GM19328 (cell line): ENCODE data around the gene COX14.
"Not testable (repeated sequence)": the region's sequence is repeated elsewhere in the genome, so short reads cannot be mapped to it uniquely, and the experiment has no call there.

Experiments used
- ATAC-seq: cut with Tn5 transposase; IDR thresholded peaks from one replicate; pipeline ENCODE4 v1.9.1; 2021; ENCODE audit warnings: mild to moderate bottlenecking, moderate library complexity; ENCODE audit not compliant: unreplicated experiment

COX14 gene

GRCh38 chr12:50111693-50112455 lies at the start of gene COX14:
Gene COX14 (plus strand): TSS chr12:50112236. CDS start chr12:50120044, 7,808 bp downstream.
- ATAC-seq: peak; percentile 86

- no peak for ATAC-seq
These were observed 49.1 kb upstream of the COX14 start for GRCh38 chr12:50062728-50063460.

- ATAC-seq: no peak
These were observed 46.2 kb upstream of the COX14 start for GRCh38 chr12:50065726-50066310.

- no peak for ATAC-seq
These were observed 45.6 kb upstream of the COX14 start for GRCh38 chr12:50066402-50066801.

GRCh38 chr12:50069069-50069468 lies 43.0 kb upstream of the COX14 start:
- no peak for ATAC-seq

DNA sequence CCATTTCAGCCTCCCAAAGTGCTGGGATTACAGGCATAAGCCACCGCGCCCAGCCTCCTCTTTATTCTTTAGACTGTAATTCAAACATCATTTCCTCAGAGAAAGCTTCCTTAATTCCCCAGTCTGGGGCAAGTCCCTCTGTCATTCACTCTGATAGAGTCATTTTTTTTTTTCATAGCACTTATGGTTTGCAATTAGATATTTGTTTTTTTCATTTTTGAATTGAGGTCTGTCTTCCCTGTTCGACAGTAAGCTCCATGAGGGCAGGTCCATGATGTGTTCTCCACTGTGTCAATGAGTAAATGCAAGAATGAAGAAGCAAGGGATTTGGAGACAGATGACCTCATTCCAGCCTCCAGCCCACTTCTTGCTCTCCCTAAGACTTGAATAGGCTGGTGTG lies 42.5 kb upstream of the COX14 start:
- no peak for ATAC-seq

DNA sequence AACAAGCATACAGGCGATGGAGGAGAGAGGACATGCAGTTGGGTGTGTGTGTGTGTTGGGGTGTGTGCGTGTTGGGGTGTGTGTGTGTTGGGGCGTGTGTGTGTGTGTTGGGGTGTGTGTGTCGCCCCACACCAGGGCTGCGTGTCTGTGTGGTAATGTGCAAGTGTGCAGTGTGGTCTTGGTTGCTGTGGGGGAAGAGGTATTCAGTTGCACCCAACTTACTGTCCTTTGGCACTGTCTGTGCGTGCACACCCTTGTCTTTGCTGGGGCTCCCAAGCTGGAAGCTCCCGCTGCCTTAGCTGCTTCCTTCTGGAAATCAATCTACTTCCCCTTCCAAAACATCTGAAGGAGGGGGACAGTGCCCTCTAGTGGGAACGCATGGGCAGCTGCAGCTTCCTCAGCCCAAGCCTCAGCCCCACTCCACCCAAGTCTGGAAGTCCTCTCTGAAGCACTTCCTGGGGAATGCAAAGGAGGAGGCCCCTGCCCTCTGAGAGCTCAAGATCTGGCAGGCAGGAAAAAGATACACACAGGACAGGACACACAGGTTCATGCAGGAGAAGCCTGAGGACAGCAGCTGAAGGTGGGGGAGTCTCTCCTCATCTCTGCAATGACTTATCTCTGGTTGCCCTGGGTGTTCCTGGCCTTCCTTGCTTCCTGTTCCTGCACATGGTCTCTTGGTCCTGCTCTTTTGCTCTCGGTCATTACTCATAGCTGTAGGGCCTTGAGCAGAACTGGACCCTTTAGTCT lies 41.5 kb upstream of the COX14 start:
- ATAC-seq: no peak

- ATAC-seq: no peak
These were observed 39.7 kb upstream of the COX14 start for GRCh38 chr12:50072198-50072907.

DNA sequence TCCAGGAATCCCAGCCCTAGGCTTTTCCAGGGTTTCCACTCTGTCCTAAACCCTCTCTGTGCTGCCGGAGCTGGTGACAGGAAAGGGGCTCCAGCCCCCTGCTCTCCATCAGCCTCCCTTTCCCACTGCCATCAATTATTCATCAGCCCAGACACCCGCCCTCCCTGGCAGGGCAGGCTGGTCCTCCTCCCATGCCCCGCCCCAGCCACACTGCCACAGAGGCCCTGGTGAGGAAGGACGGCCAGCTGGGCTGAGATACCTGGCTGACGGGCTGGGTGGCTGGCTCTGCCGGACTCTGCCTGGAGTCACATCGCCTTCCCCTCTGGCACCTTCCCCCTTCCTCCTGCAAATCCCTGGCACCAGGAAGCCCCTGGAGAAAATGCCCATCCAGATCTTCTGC lies 38.8 kb upstream of the COX14 start:
- ATAC-seq: no peak

DNA sequence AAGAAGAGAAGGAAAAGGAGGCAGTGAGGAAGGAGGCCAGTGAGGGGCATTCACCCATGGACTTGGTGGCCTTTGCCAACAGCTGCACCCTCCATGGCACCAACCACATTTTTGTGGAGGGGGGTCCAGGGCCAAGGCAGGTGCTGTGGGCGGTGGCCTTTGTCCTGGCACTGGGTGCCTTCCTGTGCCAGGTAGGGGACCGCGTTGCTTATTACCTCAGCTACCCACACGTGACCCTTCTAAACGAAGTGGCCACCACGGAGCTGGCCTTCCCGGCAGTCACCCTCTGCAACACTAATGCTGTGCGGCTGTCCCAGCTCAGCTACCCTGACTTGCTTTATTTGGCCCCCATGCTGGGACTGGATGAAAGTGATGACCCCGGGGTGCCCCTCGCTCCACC lies 38.3 kb upstream of the COX14 start:
- no peak for ATAC-seq

GRCh38 chr12:50074936-50075807 lies 36.9 kb upstream of the COX14 start:
- peak; percentile 88 for ATAC-seq

GRCh38 chr12:50075808-50076170 lies 36.2 kb upstream of the COX14 start:
- no peak for ATAC-seq

- ATAC-seq: no peak
These were observed 34.9 kb upstream of the COX14 start for GRCh38 chr12:50077099-50077498.

- ATAC-seq: no peak
These were observed 33.8 kb upstream of the COX14 start for GRCh38 chr12:50078281-50078680.

GRCh38 chr12:50079771-50080170 lies 32.3 kb upstream of the COX14 start:
- ATAC-seq: no peak

DNA sequence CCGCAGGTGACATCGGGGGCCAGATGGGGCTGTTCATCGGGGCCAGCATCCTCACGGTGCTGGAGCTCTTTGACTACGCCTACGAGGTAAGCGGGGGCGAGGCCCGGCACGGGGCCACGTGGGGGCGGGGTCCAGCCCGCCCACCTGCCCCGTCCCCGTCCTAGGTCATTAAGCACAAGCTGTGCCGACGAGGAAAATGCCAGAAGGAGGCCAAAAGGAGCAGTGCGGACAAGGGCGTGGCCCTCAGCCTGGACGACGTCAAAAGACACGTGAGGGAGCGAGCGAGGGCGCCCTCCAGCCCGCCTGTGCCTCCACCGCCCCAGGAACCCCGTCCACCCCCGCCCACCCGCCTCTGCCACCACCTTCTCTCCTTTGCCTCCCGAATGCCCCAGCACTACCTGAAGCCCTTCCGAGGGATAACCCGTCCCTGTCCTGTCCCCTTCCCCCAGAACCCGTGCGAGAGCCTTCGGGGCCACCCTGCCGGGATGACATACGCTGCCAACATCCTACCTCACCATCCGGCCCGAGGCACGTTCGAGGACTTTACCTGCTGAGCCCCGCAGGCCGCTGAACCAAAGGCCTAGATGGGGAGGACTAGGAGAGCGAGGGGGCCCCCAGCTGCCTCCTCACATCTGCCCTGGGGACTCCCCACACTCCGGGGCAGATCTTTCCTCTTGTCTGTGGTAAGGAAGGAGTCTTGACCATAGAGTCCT lies 30.8 kb upstream of the COX14 start:
- no peak for ATAC-seq

DNA sequence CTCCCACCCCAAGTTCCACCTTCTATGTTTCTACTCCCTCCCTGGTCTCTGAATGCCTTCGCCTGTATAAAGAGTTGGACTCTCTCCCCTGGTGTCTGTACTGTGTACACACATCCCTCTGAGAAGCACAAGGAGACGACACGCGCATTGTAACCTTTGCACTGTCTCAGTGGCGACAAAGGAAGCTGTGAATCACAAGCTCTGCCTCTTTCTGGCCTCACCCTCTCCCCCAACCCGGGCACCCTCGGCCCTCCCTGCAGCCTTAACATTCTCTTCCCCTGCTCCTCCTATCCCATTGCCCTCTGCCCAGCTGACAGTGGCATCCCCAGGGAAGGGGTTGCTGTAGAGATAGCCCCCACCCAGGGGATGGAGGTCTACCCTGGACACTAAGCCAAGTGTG lies 29.4 kb upstream of the COX14 start:
- ATAC-seq: no peak

- no peak for ATAC-seq
These were observed 28.7 kb upstream of the COX14 start for GRCh38 chr12:50083301-50083700.

DNA sequence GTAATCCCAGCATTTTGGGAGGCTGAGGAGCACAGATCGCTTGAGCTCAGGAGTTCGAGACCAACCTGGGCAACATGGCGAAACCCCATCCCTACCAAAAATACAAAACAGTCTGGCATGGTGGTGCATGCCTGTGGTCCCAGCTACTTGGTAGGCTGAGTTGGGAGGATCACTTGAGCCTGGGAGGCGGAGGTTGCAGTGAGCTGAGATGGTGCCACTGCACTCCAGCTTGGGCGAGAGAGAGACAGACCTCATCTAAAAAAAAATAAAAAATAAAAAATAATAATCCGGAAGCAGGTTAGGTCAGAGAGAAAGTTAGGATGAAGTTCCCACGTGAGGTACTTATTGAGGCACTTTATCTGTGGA lies 27.6 kb upstream of the COX14 start:
- ATAC-seq: not testable (repeated sequence)
